Hippocampal formation (tissue), 2 donors: ENCODE results near the gene CERS6.

Experiments
- DNase-seq, 2 donors: peaks; one replicate each; lab custom pipeline; 2025; lab: John Stamatoyannopoulos, UW

CERS6 gene

GRCh38 chr2:168801961-168802858, 346.1 kb downstream of the CERS6 start, which contains the start of gene NOSTRIN:
TSS of gene NOSTRIN (plus strand) at chr2:168802637. CDS start at chr2:168802647, 10 bp downstream.
- no peak for DNase-seq

- DNase-seq: no peak
Measured at GRCh38 chr2:168802859-168803725, 347.0 kb downstream of the CERS6 start.

- no peak for DNase-seq
Measured at GRCh38 chr2:168804214-168804613, 348.1 kb downstream of the CERS6 start.

DNA sequence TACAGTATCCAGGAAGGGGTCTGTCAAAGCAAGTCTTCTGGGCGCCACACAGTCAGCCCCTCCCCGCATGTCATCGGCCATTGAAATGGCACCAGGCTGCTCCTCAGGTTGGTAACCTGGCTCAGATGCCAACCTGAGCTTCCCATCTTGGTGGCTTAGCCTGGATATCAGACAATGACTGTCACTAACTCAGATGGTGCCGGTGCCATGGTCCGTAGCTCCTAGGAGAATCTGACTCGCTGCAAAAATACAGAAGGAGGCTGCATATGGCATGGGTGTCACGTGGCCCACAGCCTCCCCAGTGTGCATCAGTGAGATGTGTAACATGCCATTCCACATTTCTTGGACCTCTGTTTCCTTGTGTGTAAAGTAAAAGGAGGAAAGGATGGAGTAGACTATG, 349.5 kb downstream of the CERS6 start:
- no peak for DNase-seq

DNA sequence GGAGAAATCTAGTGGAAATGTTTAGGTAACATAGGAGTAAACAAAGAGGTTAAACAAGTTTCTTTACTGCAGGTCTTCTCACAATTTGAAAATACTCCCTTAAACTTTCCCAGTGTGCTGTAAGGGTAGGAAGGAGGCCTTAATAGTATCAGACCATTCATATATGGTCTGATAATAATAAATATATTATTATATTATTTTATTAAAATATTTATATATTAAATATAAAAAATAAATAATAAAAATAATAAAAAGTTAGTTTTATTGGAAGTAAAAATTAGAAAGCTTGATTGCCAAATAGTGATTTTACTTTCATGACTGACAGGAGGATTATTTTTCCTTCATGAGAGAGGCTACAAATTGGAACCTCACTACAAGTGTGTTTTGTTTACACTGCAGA, 353.5 kb downstream of the CERS6 start:
- no peak for DNase-seq

- DNase-seq: no peak
Measured at GRCh38 chr2:168810235-168810634, 354.2 kb downstream of the CERS6 start.

DNA sequence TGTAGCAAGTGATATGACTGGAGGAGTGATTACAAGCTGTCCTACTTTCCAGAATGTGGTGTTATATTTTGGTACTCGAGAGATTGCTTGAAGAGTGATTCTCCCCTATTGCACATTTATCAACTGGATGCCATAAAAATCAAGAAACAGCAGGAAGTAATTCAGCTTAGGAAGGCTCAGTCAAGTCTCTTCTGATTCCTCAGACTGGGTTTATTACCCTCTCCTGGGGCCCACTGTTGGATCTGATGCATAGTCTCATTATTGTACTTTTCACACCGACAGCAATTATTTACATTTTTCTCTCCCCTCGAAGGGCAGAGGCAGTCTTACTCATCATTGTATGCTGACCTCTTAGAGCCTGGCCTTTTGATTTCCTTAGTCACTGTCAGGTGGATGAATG, 355.6 kb downstream of the CERS6 start:
- no peak for DNase-seq

DNA sequence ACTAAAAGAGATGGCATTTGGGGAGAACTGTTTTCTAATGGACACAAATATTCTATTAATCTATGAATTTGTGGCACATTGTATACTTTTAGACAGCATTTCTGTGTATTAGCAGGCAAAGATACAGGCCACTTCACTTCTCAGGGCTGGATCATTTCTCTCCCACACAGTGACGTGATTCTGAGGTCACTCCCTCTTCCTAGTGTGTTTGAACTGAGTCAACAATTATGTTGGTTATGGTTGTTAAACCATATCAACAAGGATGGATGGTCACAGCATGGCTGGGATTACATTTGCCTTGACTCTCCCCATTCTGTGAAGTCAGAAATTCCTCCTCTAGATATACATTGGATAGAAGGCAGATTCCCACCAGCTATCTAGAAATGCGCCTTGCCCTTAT, 358.0 kb downstream of the CERS6 start:
- no peak for DNase-seq

DNA sequence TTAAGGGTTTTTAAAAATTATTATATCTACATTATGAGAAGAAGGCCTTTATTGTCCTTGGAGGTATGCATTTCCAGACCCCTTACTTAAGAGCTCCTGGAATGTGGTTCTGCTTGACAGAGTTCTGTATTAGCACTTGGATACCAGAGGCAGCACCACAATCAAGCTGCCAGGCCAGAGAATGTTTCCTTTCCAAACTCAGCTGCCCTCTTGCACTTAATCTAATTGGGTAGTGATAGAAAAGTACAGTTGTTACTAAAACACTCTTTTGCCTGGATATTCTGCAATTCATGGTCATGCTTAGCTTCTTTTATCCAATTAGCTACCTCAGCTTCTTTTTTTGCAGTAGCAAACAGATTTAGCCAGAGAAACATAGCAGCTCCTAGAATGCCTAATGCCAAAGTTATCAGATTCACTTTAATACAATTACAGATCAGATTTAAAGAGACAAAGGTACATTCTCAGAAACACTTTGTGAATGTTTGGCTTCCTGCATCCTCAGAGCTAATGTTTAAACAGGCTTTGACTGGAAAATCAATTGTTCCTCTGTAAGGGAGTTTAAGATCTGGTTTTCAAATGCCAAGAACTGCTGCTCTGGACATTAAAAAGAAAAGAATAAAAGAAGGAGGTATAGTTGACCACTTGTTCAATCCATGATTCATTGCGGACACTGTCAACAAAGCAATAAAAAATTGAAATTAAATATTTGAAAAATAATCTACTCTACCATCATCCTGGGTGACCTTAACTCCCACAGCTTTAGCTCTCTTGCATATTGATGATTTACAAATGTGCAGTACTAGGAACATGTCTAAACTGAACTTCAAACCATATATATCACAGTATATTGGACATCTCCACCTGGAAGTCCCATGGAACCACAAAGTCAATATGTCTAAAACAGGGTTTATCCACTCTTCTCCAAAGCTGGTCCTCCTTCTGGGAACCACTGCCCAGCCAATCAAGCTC, 359.2 kb downstream of the CERS6 start:
- DNase-seq: no peak

DNA sequence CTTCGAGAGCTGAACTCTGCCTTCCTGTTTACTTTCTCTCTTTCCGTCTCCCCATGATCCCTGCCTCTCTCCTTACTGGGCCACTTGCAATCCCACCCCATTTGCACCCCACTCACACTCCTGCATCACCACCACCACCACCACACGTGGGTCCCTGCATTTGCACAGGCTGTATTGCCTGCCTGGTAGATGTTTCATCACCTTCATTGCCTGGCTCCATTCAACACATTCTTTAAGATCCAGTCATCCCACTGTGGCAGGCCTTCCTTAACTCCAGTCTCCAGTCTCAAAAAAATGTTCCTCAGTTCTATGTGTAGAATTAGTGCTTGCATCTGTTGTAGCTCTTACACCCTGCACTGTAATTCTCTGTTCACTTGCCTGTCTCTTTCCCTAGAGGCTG, 360.3 kb downstream of the CERS6 start:
- no peak for DNase-seq

GRCh38 chr2:168819050-168819715, 363.1 kb downstream of the CERS6 start:
- DNase-seq: no peak

GRCh38 chr2:168819829-168820489, 363.9 kb downstream of the CERS6 start:
- DNase-seq: no peak

DNA sequence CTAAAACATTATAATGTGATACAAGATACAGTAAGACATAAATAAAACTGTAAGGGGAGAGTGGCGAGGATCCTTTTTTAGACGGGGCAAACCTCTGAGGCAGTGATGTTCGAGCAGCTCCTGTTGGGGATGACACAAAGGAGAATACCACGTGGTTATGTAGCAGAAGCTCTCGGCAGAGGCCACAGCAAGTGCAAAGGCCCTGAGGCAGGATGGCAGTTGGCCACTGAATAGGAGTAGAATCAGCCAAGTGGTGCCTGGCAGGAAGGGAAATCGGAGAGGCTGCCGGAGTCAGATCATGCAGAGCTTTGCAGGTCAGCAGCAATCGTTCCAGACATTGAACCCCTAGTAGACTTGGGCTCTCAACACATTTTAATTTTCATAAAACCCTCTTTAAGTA, 365.5 kb downstream of the CERS6 start:
- no peak for DNase-seq

DNA sequence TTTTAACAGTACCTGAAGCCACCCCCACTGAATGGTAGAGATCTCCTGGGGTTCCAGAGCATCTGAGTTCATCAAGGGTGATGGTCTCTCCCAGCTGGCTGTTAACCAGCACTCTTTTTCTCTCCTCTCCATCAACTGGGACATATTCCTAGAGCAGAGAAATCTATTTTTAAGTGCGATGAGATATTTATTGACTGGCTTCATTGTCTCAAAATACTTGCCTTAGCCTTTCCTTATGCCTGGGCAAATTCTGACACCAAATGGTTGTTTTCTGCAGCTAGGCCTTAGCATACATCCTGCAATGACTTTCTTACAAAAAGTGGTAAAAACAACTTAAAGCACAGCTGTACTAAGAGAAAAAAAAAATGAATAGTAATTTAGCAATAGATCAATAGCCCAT, 365.9 kb downstream of the CERS6 start:
- DNase-seq: no peak
